Endothelial cell of coronary artery (primary cell): ENCODE data around the gene UBE4B. TPM values are rescaled to one million over a fixed set of nuclear protein-coding genes. Genes with fewer than 3 reads are reported as not detected.

Experiments
- total RNA-seq: library from RNA; depleted of rRNA; stranded (reverse); fragments of >200 nt; gene quantifications from 2 replicates; pipeline ENCODE4 v1.2.3, GENCODE V29; 2014

The UBE4B gene
- 19.6 and 21.0 TPM in 2 replicates for total RNA-seq

DNA sequence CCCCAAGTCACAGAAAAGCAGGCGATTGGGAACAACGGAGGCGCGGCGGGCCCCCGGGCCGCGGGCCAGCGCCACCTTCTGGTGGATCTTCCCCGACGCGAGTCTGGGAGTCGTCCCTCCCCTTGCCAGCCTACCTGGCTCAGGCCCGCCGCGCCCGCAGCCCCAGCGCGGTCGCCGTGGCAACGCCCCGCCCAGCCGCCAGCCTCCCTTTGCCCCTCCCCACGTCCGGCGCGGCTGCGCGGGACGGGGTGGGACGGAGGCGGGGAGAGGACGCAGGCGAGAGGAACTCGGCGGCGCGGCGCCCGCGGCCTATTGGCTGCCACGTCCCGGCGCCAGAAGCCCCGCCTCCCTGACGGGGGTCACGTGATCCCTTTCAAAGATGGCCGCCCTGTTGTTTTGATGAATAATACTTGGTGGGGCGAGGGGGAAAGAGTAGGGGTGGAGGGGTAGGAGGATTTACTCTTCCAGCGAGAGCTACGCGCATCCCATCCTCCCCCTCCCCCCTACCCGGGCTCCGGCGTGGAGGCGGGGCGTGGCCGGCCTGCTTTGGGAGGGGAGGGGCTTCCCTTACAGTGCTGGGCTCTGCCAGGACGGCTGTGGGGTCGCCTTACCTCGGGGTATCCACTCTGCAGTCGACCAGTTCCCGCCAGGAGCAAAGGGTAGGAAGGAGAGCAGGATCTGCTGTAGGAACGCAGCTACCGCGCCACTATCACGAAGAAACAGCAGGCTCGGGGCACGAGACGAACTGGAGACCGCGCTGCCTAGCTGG, at the start of gene UBE4B:
UBE4B (plus strand) TSS at position 369 of the 769 bp plus-strand sequence. CDS start 713 bp downstream, outside the sequence.

DNA sequence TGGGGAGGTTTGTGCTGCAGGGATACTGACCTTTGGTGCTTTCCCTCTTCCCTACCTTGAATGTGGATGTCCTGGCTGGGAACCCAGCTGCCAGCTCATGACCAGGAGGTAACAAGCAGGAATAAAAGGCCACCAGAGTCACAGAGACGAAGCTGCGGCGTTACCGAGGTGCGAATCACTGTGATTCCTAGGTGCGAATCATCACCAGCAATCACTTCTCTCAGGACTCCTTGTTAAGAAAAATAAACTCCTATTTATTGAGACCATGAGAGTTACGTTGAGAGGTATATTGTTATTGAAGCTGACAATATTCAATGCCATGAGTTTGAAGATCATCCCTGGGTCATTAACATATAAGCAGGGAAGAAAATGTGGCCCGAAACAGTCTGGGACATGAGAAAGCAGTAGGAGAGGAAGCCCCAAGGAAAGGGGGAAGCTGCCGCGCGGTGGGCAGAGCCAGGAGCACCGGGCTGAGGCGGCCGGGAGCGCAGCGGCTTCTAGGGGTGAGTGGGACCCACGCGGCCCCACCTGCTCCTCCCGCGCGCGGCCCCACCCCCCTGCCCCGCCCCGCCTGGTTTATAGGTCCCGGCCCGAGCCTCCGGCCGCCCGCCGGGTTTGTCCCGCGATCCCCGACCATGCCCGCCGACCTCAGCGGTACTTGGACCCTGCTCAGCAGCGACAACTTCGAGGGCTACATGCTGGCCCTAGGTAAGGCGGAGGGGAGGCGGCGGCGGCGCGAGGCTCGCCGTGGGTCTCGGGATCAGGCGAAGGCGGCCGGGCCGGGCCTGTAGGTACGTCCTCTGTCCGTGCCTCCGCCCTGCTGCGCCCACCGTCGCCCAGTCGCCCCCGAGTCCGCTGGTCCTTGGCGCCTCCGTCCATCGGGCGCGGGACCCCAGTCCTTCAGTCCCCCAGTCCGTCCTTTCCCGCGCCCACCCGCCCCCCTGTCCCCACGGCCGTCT, 35.9 kb upstream of the UBE4B start, which contains the start of gene RBP7:
RBP7 (plus strand) TSS at position 605 of the 959 bp plus-strand sequence; CDS start at position 636, 31 bp downstream.

DNA sequence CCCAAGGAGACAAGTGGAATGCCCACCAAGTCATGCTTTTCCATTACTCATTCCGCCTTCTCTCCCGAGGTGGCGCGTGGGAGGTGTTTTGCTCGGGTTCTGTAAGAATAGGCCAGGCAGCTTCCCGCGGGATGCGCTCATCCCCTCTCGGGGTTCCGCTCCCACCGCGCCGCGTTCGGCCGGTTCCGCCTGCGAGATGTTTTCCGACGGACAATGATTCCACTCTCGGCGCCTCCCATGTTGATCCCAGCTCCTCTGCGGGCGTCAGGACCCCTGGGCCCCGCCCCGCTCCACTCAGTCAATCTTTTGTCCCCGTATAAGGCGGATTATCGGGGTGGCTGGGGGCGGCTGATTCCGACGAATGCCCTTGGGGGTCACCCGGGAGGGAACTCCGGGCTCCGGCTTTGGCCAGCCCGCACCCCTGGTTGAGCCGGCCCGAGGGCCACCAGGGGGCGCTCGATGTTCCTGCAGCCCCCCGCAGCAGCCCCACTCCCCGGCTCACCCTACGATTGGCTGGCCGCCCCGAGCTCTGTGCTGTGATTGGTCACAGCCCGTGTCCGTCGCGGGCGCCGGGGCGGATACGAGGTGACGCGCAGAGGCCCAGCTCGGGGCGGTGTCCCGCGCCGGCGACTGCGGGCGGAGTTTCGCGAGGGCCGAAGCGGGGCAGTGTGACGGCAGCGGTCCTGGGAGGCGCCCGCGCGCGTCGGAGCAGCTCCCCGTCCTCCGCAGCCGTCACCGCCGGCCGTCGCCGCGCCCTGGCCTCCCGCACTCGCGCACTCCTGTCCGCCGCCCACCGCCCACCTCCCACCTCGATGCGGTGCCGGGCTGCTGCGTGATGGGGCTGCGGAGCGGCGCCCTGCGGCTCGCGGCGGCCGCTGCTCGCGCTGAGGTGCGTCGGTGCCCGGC, 177.4 kb downstream of the UBE4B start, which contains the start of gene KIF1B:
KIF1B (plus strand) TSS at position 666 of the 906 bp plus-strand sequence. CDS start 21,759 bp downstream, outside the sequence.

Other genes starting within 250 kb of the UBE4B start
- gene CLSTN1, start 209.0 kb upstream of the UBE4B start, total RNA-seq: 71.3 and 128 TPM in 2 replicates
- 49.1 and 67.2 TPM in 2 replicates for gene CTNNBIP1, start 122.7 kb upstream of the UBE4B start, total RNA-seq
- 22.8 and 26.5 TPM in 2 replicates for gene LZIC, start 89.6 kb upstream of the UBE4B start, total RNA-seq
- gene NMNAT1, start 89.5 kb upstream of the UBE4B start, total RNA-seq: 10.7 and 13.1 TPM in 2 replicates
- gene RBP7, start 35.7 kb upstream of the UBE4B start, total RNA-seq: 0.28 TPM in 1 of 2 replicates, not detected in the other
- 24.9 and 35.8 TPM in 2 replicates for gene KIF1B, start 177.6 kb downstream of the UBE4B start, total RNA-seq